ENCODE data around the gene AIP.

AIP gene

GRCh38 chr11:67455054-67455453 lies 27.8 kb upstream of the AIP start, which contains the start of gene CABP4:
CABP4 (plus strand) TSS chr11:67455354; CDS start chr11:67455424, 70 bp downstream.
- no peak for TF ChIP-seq CTCF (IDR thresholded peaks at IDR 0.05; ENCODE audit: low read depth, low read length, missing control alignments)
- no peak within 1 kb of the TSS for H3K4me3 ChIP-seq (ENCODE audit: low read depth, low read length)
- in situ Hi-C loops (cut with HindIII; ENCODE audit: low sequenced_read_pairs): no loop called here
- no peak for DNase-seq (ENCODE audit: low read depth)

- no peak for TF ChIP-seq CTCF (IDR thresholded peaks at IDR 0.05; ENCODE audit: low read depth, low read length, missing control alignments)
- in situ Hi-C loops (cut with HindIII; ENCODE audit: low sequenced_read_pairs): no loop called here
- DNase-seq (ENCODE audit: low read depth): no peak
- H3K4me3 ChIP-seq (ENCODE audit: low read depth, low read length): no peak overlapping the region
Measured at GRCh38 chr11:67456068-67456705, 26.6 kb upstream of the AIP start.

GRCh38 chr11:67457453-67457852 lies 25.4 kb upstream of the AIP start:
- DNase-seq (ENCODE audit: low read depth): no peak
- in situ Hi-C loops (cut with HindIII; ENCODE audit: low sequenced_read_pairs): no loop called here
- no peak for TF ChIP-seq CTCF (IDR thresholded peaks at IDR 0.05; ENCODE audit: low read depth, low read length, missing control alignments)
- H3K4me3 ChIP-seq (ENCODE audit: low read depth, low read length): no peak overlapping the region

GRCh38 chr11:67458266-67458665 lies 24.6 kb upstream of the AIP start:
- H3K4me3 ChIP-seq (ENCODE audit: low read depth, low read length): no peak overlapping the region
- in situ Hi-C loops (cut with HindIII; ENCODE audit: low sequenced_read_pairs): no loop called here
- DNase-seq (ENCODE audit: low read depth): no peak
- no peak for TF ChIP-seq CTCF (IDR thresholded peaks at IDR 0.05; ENCODE audit: low read depth, low read length, missing control alignments)

- in situ Hi-C loops (cut with HindIII; ENCODE audit: low sequenced_read_pairs): no loop called here
Measured at GRCh38 chr11:67463186-67463585, 19.6 kb upstream of the AIP start.

GRCh38 chr11:67463680-67464410 lies 19.0 kb upstream of the AIP start:
- in situ Hi-C loops (cut with HindIII; ENCODE audit: low sequenced_read_pairs): no loop called here
- no peak for DNase-seq (ENCODE audit: low read depth)
- no peak for TF ChIP-seq CTCF (IDR thresholded peaks at IDR 0.05; ENCODE audit: low read depth, low read length, missing control alignments)
- peak overlapping the region; percentile 54 for H3K4me3 ChIP-seq (ENCODE audit: low read depth, low read length)

More at GRCh38 chr11:67463186-67463585, 19.6 kb upstream of the AIP start:
- no peak for DNase-seq (ENCODE audit: low read depth)
- H3K4me3 ChIP-seq (ENCODE audit: low read depth, low read length): no peak overlapping the region
- no peak for TF ChIP-seq CTCF (IDR thresholded peaks at IDR 0.05; ENCODE audit: low read depth, low read length, missing control alignments)

All from astrocyte of the cerebellum (primary cell).